Measurements from ENCODE around the gene PIP5K1C.

Gene PIP5K1C

GRCh38 chr19:3646336-3647092 is 53.8 kb downstream of the PIP5K1C start:
- DNase-seq (ENCODE audit: low read depth): no peak
- no peak overlapping the region for H3K4me3 ChIP-seq (ENCODE audit: low read length)
- TF ChIP-seq CTCF (conservative IDR thresholded peaks at IDR 0.05; ENCODE audit: low read depth, low read length): no peak

GRCh38 chr19:3645726-3646125 is 54.5 kb downstream of the PIP5K1C start:
- no peak for TF ChIP-seq CTCF (conservative IDR thresholded peaks at IDR 0.05; ENCODE audit: low read depth, low read length)
- H3K4me3 ChIP-seq (ENCODE audit: low read length): no peak overlapping the region
- no peak for DNase-seq (ENCODE audit: low read depth)

DNA sequence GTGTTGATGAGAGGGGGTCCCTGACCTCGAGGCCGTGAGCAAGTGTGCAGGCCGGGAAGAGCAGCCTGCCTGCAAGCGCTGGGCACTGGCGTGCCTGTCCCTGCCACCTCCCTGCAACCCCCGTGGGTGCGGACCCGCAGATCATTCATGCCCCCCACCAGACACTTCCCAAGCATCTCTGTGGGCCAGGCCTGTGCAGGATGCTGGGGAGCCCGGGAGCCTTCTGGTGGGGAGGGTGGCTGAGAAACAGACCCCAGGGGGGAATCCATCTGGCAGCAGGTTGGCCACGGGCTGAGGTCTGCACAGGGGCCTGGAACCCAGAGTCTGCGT is 55.2 kb downstream of the PIP5K1C start:
- H3K4me3 ChIP-seq (ENCODE audit: low read length): no peak overlapping the region
- TF ChIP-seq CTCF (conservative IDR thresholded peaks at IDR 0.05; ENCODE audit: low read depth, low read length): no peak
- DNase-seq (ENCODE audit: low read depth): no peak

- no peak overlapping the region for H3K4me3 ChIP-seq (ENCODE audit: low read length)
- no peak for DNase-seq (ENCODE audit: low read depth)
- TF ChIP-seq CTCF (conservative IDR thresholded peaks at IDR 0.05; ENCODE audit: low read depth, low read length): no peak
Measured at GRCh38 chr19:3644351-3645066, 55.8 kb downstream of the PIP5K1C start.

DNA sequence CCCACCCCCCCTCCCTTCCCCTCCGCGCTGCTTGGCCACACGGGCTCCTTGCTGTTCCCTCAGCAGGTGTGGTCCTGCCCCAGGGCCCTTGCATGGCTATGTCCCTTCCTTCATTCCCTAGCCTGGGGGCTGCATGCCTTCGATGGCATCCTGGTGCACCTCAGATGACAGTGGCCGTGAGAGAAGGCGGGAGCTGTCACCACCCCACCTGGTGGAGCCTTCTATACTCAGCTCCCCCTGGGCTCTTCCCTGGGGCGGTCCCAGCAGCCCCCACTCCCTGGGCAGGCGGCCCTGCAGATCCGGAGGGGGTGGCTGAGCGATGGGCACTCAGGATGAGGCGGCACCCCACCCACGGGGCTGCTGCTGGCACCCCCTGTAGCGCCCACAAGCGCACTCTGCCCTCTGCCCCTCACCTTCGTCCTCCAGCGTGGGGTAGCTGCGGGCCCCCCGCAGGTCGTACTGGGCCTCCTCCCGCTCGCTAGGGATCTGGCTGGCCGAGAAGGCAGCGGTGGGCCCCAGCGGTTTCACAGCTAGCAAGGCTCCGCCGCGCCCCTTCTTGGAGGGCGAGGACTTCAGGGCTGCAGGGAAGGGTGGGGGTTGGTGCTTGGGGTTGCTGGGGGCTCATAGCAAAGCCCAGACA is 56.5 kb downstream of the PIP5K1C start:
- no peak overlapping the region for H3K4me3 ChIP-seq (ENCODE audit: low read length)
- DNase-seq (ENCODE audit: low read depth): no peak
- no peak for TF ChIP-seq CTCF (conservative IDR thresholded peaks at IDR 0.05; ENCODE audit: low read depth, low read length)

GRCh38 chr19:3642987-3643673 is 57.1 kb downstream of the PIP5K1C start:
- no peak for DNase-seq (ENCODE audit: low read depth)

More at GRCh38 chr19:3642987-3643673, 57.1 kb downstream of the PIP5K1C start:
- TF ChIP-seq CTCF (conservative IDR thresholded peaks at IDR 0.05; ENCODE audit: low read depth, low read length): no peak
- no peak overlapping the region for H3K4me3 ChIP-seq (ENCODE audit: low read length)

Measured in retinal pigment epithelial cell (primary cell).